ENCODE results near the gene NMUR1.

NMUR1 gene

DNA sequence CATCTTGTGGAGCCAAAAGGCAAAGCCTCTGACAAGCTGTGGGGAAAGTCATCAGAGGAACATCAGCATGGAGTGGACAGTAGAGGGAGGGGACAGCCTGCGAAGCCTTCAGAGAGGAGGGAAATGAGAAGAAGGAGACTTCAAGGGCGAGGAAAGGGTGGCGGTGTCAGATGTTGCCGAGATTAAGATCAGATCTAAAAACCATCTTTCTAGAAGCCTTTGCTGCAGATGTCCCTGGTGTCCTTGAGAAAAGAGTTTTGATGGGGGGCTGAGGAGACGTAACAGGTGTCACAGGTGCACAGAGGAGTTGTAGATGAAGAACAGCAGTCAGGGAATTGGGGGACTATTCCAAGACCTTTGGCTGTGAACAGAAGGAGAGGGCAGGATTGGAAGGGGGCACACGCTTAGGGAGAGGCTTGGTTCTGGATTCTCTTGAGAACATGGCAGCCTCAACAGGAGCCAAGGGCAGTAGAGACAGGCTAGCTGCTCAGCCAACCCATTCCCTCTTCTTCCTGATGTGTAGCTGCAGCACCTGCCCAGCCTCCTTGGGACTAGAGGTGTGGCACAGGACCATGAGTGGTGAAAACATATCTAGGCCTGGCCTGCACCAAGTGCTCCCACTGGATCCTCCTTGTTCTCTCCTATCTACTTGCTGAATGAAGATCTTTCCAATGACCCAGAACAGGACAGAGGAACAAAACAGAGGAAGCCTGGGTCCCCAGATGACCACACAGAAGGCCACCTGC is 43.2 kb downstream of the NMUR1 start:
- no peak for DNase-seq (ENCODE audit: low read depth in 2 of 2)

DNA sequence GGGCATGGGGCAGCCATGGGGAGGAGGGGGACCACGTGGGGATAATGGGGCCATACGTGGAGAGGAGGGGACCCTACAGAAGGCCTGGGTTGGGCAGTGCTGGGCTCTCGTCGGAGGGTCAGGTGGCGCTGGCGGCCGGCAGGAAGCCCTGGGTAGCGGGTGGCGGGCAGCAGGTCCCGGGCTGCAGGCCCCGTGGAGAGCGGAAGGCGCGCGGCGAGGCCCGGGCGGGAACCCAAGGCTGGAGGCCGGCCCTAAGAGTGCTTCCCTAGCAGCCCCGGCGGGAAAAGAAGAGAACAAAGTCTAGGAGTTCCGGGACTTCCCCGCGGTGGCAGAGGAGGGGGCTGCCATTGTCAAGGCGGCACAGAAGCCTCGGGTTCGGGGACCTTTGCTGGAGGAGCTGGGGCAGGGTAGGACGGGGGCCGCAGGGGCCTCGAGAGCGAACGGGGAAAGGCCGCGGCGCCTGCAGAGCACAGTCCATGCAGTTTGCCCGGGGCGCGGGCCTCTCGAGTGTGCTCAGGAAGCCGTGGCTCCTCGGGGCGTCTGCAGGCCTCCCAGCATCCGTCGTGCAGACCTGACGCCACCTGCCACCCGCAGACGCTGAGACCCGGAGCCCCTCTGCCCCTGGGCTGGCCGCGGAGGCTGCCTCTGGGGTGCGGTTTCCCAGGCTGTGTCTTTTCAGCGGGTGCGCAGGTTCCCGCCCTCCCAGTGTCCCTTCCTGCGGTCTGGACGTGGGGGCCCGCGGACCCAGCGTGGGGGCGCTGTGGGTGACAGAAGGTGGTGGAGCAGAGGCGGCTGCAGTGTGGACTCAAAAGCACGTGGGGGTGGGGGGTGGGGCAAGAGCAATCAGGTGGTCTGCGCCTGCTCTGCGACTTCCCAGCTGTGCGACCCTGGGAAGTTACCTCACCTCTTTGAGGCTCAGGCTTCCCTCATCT is 46.6 kb downstream of the NMUR1 start:
- peak in 1 of 2 donors; percentile 36 for DNase-seq (ENCODE audit: low read depth in 2 of 2)

DNA sequence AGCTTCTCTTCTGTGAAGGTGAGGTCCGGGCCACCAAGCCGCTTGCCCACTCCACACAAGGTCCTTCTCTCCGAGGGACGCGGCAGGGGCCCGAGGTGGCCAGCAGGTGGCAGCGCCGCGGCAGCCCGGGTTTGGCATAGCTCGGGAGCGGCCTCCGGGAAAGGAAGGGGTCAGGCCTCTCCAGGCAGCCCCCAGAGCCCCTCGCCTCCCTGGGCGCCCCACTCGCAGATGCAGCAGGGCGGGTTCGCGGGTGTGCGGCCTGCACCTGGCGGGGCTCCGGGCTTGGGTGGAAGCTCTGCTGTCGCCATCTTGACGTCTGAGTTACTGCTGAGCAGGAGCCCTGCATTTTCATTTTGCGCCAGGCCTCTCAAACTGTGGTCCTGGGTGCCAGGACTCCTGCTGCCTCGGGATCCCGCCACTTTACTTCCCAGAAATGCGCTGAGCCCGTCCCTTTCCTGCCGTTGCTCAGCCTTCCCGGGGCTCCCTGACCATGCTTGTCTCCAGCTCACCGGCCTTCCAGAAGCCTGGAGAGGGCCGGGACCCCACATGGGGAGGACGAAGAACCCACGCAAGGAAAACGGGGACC is 47.3 kb downstream of the NMUR1 start:
- DNase-seq (ENCODE audit: low read depth in 2 of 2): peak; percentile 47 to 71

DNA sequence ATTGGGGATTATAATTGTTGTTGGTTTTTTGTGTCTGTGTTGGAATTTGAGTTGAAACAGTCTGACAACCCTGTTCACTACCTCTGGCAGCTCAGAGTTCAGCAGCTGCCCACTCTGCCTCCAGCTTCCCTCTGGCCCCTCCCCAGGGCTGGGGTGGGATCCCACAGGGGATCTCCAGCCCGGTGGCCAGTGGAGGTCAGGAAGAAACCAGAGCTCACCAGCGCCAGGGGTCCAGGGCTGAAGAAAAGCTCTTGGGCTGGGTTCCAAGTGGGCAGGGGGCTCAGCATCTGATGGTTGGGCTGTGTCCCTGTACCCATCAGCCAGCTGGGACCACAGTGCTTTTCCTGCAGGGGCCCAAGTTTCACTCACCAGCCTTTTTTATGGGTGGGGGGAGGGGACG is 49.5 kb downstream of the NMUR1 start:
- no peak for DNase-seq (ENCODE audit: low read depth in 2 of 2)

DNA sequence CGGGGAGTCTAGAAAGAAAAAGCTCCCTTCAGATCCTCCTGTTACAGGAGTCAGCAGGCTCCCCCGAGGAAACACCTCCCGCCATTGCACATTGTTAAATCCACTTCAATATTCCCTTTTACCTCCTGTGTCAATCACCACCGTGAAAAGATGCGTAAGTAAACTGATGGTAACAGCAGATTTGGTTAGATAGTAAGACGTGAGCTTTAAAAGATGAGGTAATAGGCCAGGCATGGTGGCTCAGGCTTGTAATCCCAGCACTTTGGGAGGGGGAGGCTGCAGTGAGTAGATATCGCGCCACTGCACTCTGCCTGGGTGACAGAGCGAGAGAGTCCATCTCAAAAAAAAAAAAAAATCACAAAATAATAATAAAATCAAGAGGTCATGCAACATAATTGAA is 50.8 kb downstream of the NMUR1 start:
- no peak for DNase-seq (ENCODE audit: low read depth in 2 of 2)

DNA sequence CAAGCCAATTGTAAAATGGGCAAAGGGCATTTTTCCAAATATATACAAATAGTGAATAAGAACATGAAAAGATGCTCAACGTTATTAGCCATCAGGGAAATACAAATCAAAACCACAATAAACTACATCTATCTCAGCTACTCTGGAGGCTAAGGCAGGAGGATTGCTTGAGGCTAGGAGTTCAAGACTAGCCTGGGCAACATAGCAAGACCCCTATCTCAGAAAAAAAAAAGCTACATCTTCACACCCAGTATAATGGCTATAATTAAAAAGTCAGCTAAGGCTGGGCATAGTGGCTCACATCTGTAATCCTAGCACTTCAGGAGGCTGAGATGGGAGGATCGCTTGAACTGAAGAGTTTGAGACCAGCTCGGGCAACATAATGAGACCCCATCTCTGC is 53.3 kb downstream of the NMUR1 start:
- no peak for DNase-seq (ENCODE audit: low read depth in 2 of 2)

DNA sequence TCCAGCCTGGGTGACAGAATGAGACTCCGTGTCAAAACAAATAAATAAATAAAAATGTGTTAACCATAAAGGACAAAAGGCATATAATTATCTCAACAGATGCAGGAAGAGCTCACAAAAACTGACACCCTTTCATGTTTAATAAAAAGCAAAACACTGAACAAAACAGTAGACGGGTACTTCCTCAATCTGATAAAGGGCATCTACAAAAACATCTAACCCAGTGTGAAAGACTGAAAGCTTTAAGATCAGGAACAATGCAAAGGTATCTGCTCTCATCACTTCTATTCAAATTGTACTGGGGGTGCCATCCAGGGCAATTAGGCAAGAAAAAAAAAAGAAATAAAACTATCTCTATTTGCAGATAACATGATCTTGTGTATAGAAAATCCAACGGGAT is 54.3 kb downstream of the NMUR1 start:
- DNase-seq (ENCODE audit: low read depth in 2 of 2): no peak
